K562 (cell line): ENCODE results near the gene TXNDC15. TPM values are rescaled to one million over a fixed set of nuclear protein-coding genes. Genes with fewer than 3 reads are reported as not detected.

Experiments used
- ATAC-seq: fragments of 200-7000 bp; cut with Tn5 transposase; 3 replicates; pipeline ENCODE4 v1.9.1; 2020; ENCODE audit warnings: moderate library complexity
- BruUV-seq: library from RNA; stranded (reverse); fragments of 400-500 nt; replicated peaks from 2 replicates; lab custom pipeline; 2021; lab: Mats Ljungman, UMichigan
- CTCF ChIA-PET: fragments of 300-600 bp; formaldehyde crosslinking; extraction: SDS; loops from one replicate; lab custom pipeline; 2021; ENCODE audit warnings: low intra/inter-chr PET ratio; lab: Yijun Ruan, JAX
- POLR2A ChIA-PET: fragments of 300-600, 350-650 bp; sonication (Branson Sonifier 250); formaldehyde crosslinking; extraction: SDS; loops from one replicate; lab custom pipeline; 2021; ENCODE audit warnings: antibody characterized with exemption, inconsistent platforms; lab: Yijun Ruan, JAX
- DNase-seq, 4 experiments: peaks; one replicate each; pipeline versions ENCODE4 v3.0.0 to v3.0.0-alpha.2; 2011 to 2018; ENCODE audit warnings: low spot score in 3 of 4, mixed read lengths in 3 of 4; ENCODE audit errors: extremely low read depth in 1 of 4
- FAIRE-seq: peaks from 2 replicates; lab custom pipeline; 2011; peaks lifted over from hg19 to GRCh38; lab: Jason Lieb, UNC
- H2AFZ ChIP-seq: 2 replicates; pipeline ENCODE4 v1.6.0; 2011; ENCODE audit warnings: low read depth, low read length, control low read depth, inconsistent platforms
- H3K27ac ChIP-seq: fragments of 200-600 bp; 3 replicates; pipeline ENCODE4 v1.8.0; 2011; ENCODE audit warnings: low read depth, mild to moderate bottlenecking, control low read depth, inconsistent platforms, low read length, moderate library complexity, mixed read lengths; ENCODE audit errors: extremely low read depth
- H3K27me3 ChIP-seq, 2 experiments: fragments of 300-600 bp in 1 of 2; 2 replicates in 1 of 2; 3 replicates in 1 of 2; pipeline versions ENCODE4 v1.6.0 to v1.8.0; 2011; ENCODE audit warnings: inconsistent platforms in 2 of 2, low read length in 2 of 2, mild to moderate bottlenecking in 1 of 2, mixed read lengths in 1 of 2, moderate library complexity in 1 of 2; ENCODE audit not compliant: control insufficient read depth in 2 of 2, insufficient read depth in 2 of 2
- H3K36me3 ChIP-seq: fragments of 300-600 bp; 3 replicates; pipeline ENCODE4 v1.8.0; 2011; ENCODE audit warnings: mild to moderate bottlenecking, low read length, inconsistent platforms; ENCODE audit not compliant: control insufficient read depth, insufficient read depth
- H3K4me1 ChIP-seq, 2 experiments: fragments of 200-600 bp in 1 of 2; replicated peaks in 1 of 2; 2 replicates in 1 of 2; 3 replicates in 1 of 2; pipeline versions ENCODE4 v1.5.1 to v1.8.0; 2011; ENCODE audit warnings: inconsistent platforms in 2 of 2, low read length in 2 of 2, mild to moderate bottlenecking in 1 of 2, mixed read lengths in 1 of 2, moderate library complexity in 1 of 2; ENCODE audit not compliant: control insufficient read depth in 2 of 2, insufficient read depth in 2 of 2
- H3K4me2 ChIP-seq: 2 replicates; pipeline ENCODE4 v1.6.1; 2011; ENCODE audit warnings: low read length, control low read depth, inconsistent platforms, mixed read lengths; ENCODE audit not compliant: insufficient read depth
- H3K4me3 ChIP-seq: fragments of 200-600 bp; sonication (generic), shearing (Covaris generic); 2 replicates; pipeline ENCODE4 v1.5.1; 2016; ENCODE audit warnings: control low read depth, inconsistent platforms
- H3K79me2 ChIP-seq: fragments of 200-600 bp; 3 replicates; pipeline ENCODE4 v1.8.0; 2011; ENCODE audit warnings: low read length, inconsistent platforms; ENCODE audit not compliant: control insufficient read depth, insufficient read depth
- H3K9ac ChIP-seq, 2 experiments: 2 replicates each; pipeline versions ENCODE4 v1.6.0 to v1.6.1; 2011; ENCODE audit warnings: low read depth in 2 of 2, low read length in 2 of 2, control low read depth in 1 of 2, inconsistent platforms in 1 of 2, mild to moderate bottlenecking in 1 of 2, mixed read lengths in 1 of 2; ENCODE audit not compliant: insufficient read depth in 1 of 2
- H3K9me1 ChIP-seq: one replicate; pipeline ENCODE4 v1.6.0; 2011; ENCODE audit warnings: inconsistent platforms, mild to moderate bottlenecking, low read length, moderate library complexity; ENCODE audit not compliant: control insufficient read depth, insufficient read depth
- H3K9me3 ChIP-seq: replicated peaks from 2 replicates; pipeline ENCODE4 v1.5.1; 2011; ENCODE audit warnings: low read depth, low read length, inconsistent platforms; ENCODE audit not compliant: control insufficient read depth, insufficient read depth
- H4K20me1 ChIP-seq: replicated peaks from 2 replicates; pipeline ENCODE4 v1.6.1; 2011; ENCODE audit warnings: low read length, inconsistent platforms, mixed read lengths; ENCODE audit not compliant: control insufficient read depth, insufficient read depth
- CBX5 ChIP-seq: IDR thresholded peaks from 2 replicates; pipeline ENCODE4 v1.6.1; 2014; ENCODE audit warnings: low read depth, borderline replicate concordance
- CEBPZ ChIP-seq: fragments of 150-350 bp; IDR thresholded peaks from 2 replicates; pipeline ENCODE4 v1.6.1; 2014; ENCODE audit warnings: low read depth, mild to moderate bottlenecking, low read length, borderline replicate concordance
- ZNF551 ChIP-seq: fragments of 250-450 bp; sonication (Bioruptor Pico); IDR thresholded peaks from 2 replicates; pipeline ENCODE4 v1.5.0; 2021; ENCODE audit warnings: mild to moderate bottlenecking, moderate library complexity
- WGBS: fragments of 100-300 bp; shearing (Covaris generic); methylation state at CpG from one replicate; pipeline ENCODE4 v1.1.6; 2016; ENCODE audit warnings: low coverage, mixed read lengths; ENCODE audit not compliant: insufficient coverage; ENCODE audit errors: missing lambda C conversion rate; 5-methylcytosine and 5-hydroxymethylcytosine counted together
- in situ Hi-C: fragments of 300-500 bp; cut with MboI; formaldehyde crosslinking; loops from 4 replicates; pipeline ENCODE4 v1.15.0; 2018; ENCODE audit warnings: inconsistent platforms, mixed read lengths
- intact Hi-C: fragments of 100-400 bp; cut with micrococcal nuclease; formaldehyde crosslinking; loops from 2 replicates; pipeline ENCODE4 v1.14.2; 2022
- polyA plus RNA-seq, 8 experiments: library from polyadenylated mRNA; depleted of rRNA in 4 of 8; stranded (reverse) in 5 of 8; unstranded in 3 of 8; fragments of >200 nt; fragmentation: Nextera tagmentation in 2 of 8; fragmentation: Illumina TruSeq in 1 of 8; extraction: Ambion mirVana in 2 of 8; extraction: Trizol in 1 of 8; gene quantifications; 2 replicates each; pipeline versions ENCODE4 v1.2.1 to v1.2.3, GENCODE V29; 2011 to 2014; ENCODE audit warnings: inconsistent platforms in 1 of 8, missing spikeins in 1 of 8
- total RNA-seq, 7 experiments: library from RNA; depleted of rRNA in 6 of 7; stranded (reverse); fragments of >200 nt in 6 of 7; fragmentation: Illumina TruSeq in 2 of 7; extraction: Trizol in 2 of 7; gene quantifications; 2 replicates each; pipeline versions ENCODE4 v1.2.1 to v1.2.3, GENCODE V29; 2011 to 2021; ENCODE audit warnings: low replicate concordance in 1 of 7
- TF ChIP-seq, protein P1 (sequence below), 3 experiments: IDR thresholded peaks in 2 of 3; conservative IDR thresholded peaks in 1 of 3; 2 replicates each; pipeline ENCODE4 v1.5.1; 2011 to 2012; ENCODE audit warnings: low read length in 3 of 3, mild to moderate bottlenecking in 3 of 3, control low read depth in 2 of 3, improper control_type of control experiment in 1 of 3, inconsistent platforms in 1 of 3, low read depth in 1 of 3, mixed read lengths in 1 of 3, moderate library complexity in 1 of 3; ENCODE audit not compliant: insufficient read depth in 2 of 3
- TF ChIP-seq, protein P2 (sequence below): sonication (generic); formaldehyde crosslinking; IDR thresholded peaks from 2 replicates; pipeline ENCODE4 v1.8.1; 2023; ENCODE audit warnings: mild to moderate bottlenecking, missing genetic modification reagents

The TXNDC15 gene
- total and polyA plus RNA-seq, 9 of the 15 experiments (the other 6 are each of a cell fraction or from before 2014, with no cell fraction given) = 3.0 to 15.4 (median 12.3) TPM

- H3K9ac ChIP-seq = no peak overlapping the region
- no TSS peak for BruUV-seq
- H3K27ac ChIP-seq = no peak overlapping the region
- no peaks in the 10 kb centered on the region for H3K9me1 ChIP-seq
- H3K79me2 ChIP-seq = no peaks in the 10 kb centered on the region
- in situ Hi-C loops (no loop called here), intact Hi-C loops (no loop called here)
- no peaks in the 10 kb centered on the region for H4K20me1 ChIP-seq
- H3K27me3 ChIP-seq = peaks cover 0 to 7% of the 10 kb centered on the region in 2 experiments; a peak in 2 of 5 replicates
- ChIA-PET POLR2A (interaction anchor here (0.9 kb wide), 1 partner anchor 15 kb away, joined by 3 read pairs; the partner anchor contains the start of gene PCBD2), CTCF (no interaction called here)
- no peaks in the 10 kb centered on the region for H3K36me3 ChIP-seq
- H2AFZ ChIP-seq = no peak overlapping the region
- no peak overlapping the region for H3K4me3 ChIP-seq
- DNase-seq (no peak), ATAC-seq (no peak), FAIRE-seq (no peak)
- no peaks in the 10 kb centered on the region for H3K9me3 ChIP-seq
- WGBS = 59% methylated on average over 8 of the region's 8 CpGs
- H3K4me2 ChIP-seq = no peak overlapping the region
- no peaks in the 10 kb centered on the region for H3K4me1 ChIP-seq
- TF ChIP-seq CEBPZ (no peak), CBX5 (no peak), ZNF551 (no peak)
- TF ChIP-seq, protein P1, sequence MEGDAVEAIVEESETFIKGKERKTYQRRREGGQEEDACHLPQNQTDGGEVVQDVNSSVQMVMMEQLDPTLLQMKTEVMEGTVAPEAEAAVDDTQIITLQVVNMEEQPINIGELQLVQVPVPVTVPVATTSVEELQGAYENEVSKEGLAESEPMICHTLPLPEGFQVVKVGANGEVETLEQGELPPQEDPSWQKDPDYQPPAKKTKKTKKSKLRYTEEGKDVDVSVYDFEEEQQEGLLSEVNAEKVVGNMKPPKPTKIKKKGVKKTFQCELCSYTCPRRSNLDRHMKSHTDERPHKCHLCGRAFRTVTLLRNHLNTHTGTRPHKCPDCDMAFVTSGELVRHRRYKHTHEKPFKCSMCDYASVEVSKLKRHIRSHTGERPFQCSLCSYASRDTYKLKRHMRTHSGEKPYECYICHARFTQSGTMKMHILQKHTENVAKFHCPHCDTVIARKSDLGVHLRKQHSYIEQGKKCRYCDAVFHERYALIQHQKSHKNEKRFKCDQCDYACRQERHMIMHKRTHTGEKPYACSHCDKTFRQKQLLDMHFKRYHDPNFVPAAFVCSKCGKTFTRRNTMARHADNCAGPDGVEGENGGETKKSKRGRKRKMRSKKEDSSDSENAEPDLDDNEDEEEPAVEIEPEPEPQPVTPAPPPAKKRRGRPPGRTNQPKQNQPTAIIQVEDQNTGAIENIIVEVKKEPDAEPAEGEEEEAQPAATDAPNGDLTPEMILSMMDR (IDR thresholded peaks at IDR 0.05 in 2 of 3, conservative IDR thresholded peaks at IDR 0.05 in 1 of 3; ENCODE audit: insufficient read depth in 2 of 3, low read depth in 1 of 3, low read length in 3 of 3) = no peak
- TF ChIP-seq, protein P2, sequence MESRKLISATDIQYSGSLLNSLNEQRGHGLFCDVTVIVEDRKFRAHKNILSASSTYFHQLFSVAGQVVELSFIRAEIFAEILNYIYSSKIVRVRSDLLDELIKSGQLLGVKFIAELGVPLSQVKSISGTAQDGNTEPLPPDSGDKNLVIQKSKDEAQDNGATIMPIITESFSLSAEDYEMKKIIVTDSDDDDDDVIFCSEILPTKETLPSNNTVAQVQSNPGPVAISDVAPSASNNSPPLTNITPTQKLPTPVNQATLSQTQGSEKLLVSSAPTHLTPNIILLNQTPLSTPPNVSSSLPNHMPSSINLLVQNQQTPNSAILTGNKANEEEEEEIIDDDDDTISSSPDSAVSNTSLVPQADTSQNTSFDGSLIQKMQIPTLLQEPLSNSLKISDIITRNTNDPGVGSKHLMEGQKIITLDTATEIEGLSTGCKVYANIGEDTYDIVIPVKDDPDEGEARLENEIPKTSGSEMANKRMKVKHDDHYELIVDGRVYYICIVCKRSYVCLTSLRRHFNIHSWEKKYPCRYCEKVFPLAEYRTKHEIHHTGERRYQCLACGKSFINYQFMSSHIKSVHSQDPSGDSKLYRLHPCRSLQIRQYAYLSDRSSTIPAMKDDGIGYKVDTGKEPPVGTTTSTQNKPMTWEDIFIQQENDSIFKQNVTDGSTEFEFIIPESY (CRISPR knock-in tag) = no peak
These were observed 15.2 kb downstream of the TXNDC15 start for GRCh38 chr5:134889335-134889734.
